OCI-M2 (cell line): ENCODE data around the gene VIPR1.

Experiments used
- DNase-seq: peaks from one replicate; lab custom pipeline; 2025; ENCODE audit not compliant: unreplicated experiment; lab: John Stamatoyannopoulos, UW

Gene VIPR1

GRCh38 chr3:42493126-42493797, 9.2 kb upstream of the VIPR1 start:
- no peak for DNase-seq

GRCh38 chr3:42493798-42494151, 8.7 kb upstream of the VIPR1 start:
- DNase-seq: no peak

GRCh38 chr3:42495393-42495792, 7.0 kb upstream of the VIPR1 start:
- DNase-seq: no peak

- no peak for DNase-seq
Measured at GRCh38 chr3:42497009-42497731, 5.3 kb upstream of the VIPR1 start.

GRCh38 chr3:42498034-42498433, 4.4 kb upstream of the VIPR1 start:
- no peak for DNase-seq

GRCh38 chr3:42498791-42499477, 3.5 kb upstream of the VIPR1 start:
- DNase-seq: no peak

- DNase-seq: no peak
Measured at GRCh38 chr3:42499478-42499871, 3.0 kb upstream of the VIPR1 start.

GRCh38 chr3:42500091-42500490, 2.4 kb upstream of the VIPR1 start:
- no peak for DNase-seq

GRCh38 chr3:42500909-42501308, 1.5 kb upstream of the VIPR1 start:
- no peak for DNase-seq

- no peak for DNase-seq
Measured at GRCh38 chr3:42501321-42501680, 1.1 kb upstream of the VIPR1 start.

- DNase-seq: no peak
Measured at GRCh38 chr3:42501681-42502428, 588 bp upstream of the VIPR1 start.

GRCh38 chr3:42503251-42503924, 945 bp downstream of the VIPR1 start:
- DNase-seq: no peak

GRCh38 chr3:42503957-42504333, 1.5 kb downstream of the VIPR1 start:
- DNase-seq: no peak

- DNase-seq: no peak
Measured at GRCh38 chr3:42504334-42505127, 2.1 kb downstream of the VIPR1 start.

- DNase-seq: no peak
Measured at GRCh38 chr3:42505128-42505848, 2.8 kb downstream of the VIPR1 start.

- no peak for DNase-seq
Measured at GRCh38 chr3:42505849-42506410, 3.5 kb downstream of the VIPR1 start.

GRCh38 chr3:42507252-42507651, 4.8 kb downstream of the VIPR1 start:
- no peak for DNase-seq

GRCh38 chr3:42507761-42508335, 5.4 kb downstream of the VIPR1 start:
- DNase-seq: no peak

GRCh38 chr3:42508562-42508961, 6.1 kb downstream of the VIPR1 start:
- no peak for DNase-seq
